Measurements from ENCODE around the gene ALG11. TPM values are rescaled to one million over a fixed set of nuclear protein-coding genes. Genes with fewer than 3 reads are reported as not detected.

The ALG11 gene
- total RNA-seq, 4 donors from 2014 or later, result 9.0 to 30.6 (median 28.8) TPM

GRCh38 chr13:52034616-52035226, 22.5 kb downstream of the ALG11 start:
- in situ Hi-C loops (cut with MboI; ENCODE audit: low pct_ligation_motif_present in 1 of 4, low pct_unique_long_range_greater_than_20kb in 1 of 4, low sequenced_read_pairs in 3 of 4), result loop anchor here in 1 of 4 donors (25.0 kb wide), 1 partner anchor 403 kb away; no protein-coding TSS in a partner anchor
- Histone ChIP-seq H3K27me3 (no peaks in the 10 kb centered on the region), H3K27ac (no peak overlapping the region), H3K36me3 (no peaks in the 10 kb centered on the region), H3K9me3 (no peaks in the 10 kb centered on the region), H3K4me1 (peaks cover 0 to 3% (median 0%) of the 10 kb centered on the region in 4 donors), H3K4me3 (no peak overlapping the region)
- 85 to 100% methylated on average over 1 to 5 of the region's 5 CpGs for WGBS, 2 donors (ENCODE audit: low coverage in 1 of 2)
- intact Hi-C loops (cut with DNase I; ENCODE audit: low total_unique reads), result no loop called here
- TF ChIP-seq POLR2A (IDR thresholded peaks at IDR 0.05) (no peak), EP300 (IDR thresholded peaks at IDR 0.05; ENCODE audit: low read depth) (no peak)
- no peak for DNase-seq

GRCh38 chr13:52036037-52036436, 23.8 kb downstream of the ALG11 start:
- no peak for TF ChIP-seq POLR2A (IDR thresholded peaks at IDR 0.05)
- no peak for TF ChIP-seq EP300 (IDR thresholded peaks at IDR 0.05; ENCODE audit: low read depth)
- no peak for TF ChIP-seq POLR2AphosphoS5 (IDR thresholded peaks at IDR 0.05)
- TF ChIP-seq CTCF (IDR thresholded peaks at IDR 0.05), result no peak
- intact Hi-C loops (cut with DNase I; ENCODE audit: low total_unique reads), result no loop called here
- no peaks in the 10 kb centered on the region for H3K9me3 ChIP-seq
- in situ Hi-C loops (cut with MboI; ENCODE audit: low pct_ligation_motif_present in 1 of 4, low pct_unique_long_range_greater_than_20kb in 1 of 4, low sequenced_read_pairs in 3 of 4), result loop anchor here in 1 of 4 donors (25.0 kb wide), 1 partner anchor 401 kb away; no protein-coding TSS in a partner anchor
- no peaks in the 10 kb centered on the region for H3K27me3 ChIP-seq
- no peak overlapping the region for H3K27ac ChIP-seq
- no peak overlapping the region for H3K4me3 ChIP-seq
- 71 to 92% methylated on average over 1 of the region's 1 CpG for WGBS, 2 donors (ENCODE audit: low coverage in 1 of 2)
- H3K4me1 ChIP-seq, result peaks cover 0 to 3% (median 0%) of the 10 kb centered on the region in 4 donors
- no peaks in the 10 kb centered on the region for H3K36me3 ChIP-seq
- no peak for DNase-seq

GRCh38 chr13:52043675-52044074, 31.5 kb downstream of the ALG11 start:
- WGBS, 2 donors (ENCODE audit: low coverage in 1 of 2), result 97% methylated on average over 3 of the region's 3 CpGs; no CpG with 5 or more reads in 1 of the 2 donors
- Histone ChIP-seq H3K4me1 (no peaks in the 10 kb centered on the region), H3K9me3 (no peaks in the 10 kb centered on the region), H3K4me3 (no peak overlapping the region), H3K36me3 (peaks cover 0 to 3% (median 0%) of the 10 kb centered on the region in 4 donors), H3K27me3 (no peaks in the 10 kb centered on the region), H3K27ac (no peak overlapping the region)
- intact Hi-C loops (cut with DNase I; ENCODE audit: low total_unique reads) (no loop called here), in situ Hi-C loops (cut with MboI; ENCODE audit: low pct_ligation_motif_present in 1 of 4, low pct_unique_long_range_greater_than_20kb in 1 of 4, low sequenced_read_pairs in 3 of 4) (loop anchor here in 1 of 4 donors (25.0 kb wide), 1 partner anchor 394 kb away; no protein-coding TSS in a partner anchor)
- no peak for TF ChIP-seq POLR2AphosphoS5 (IDR thresholded peaks at IDR 0.05)
- TF ChIP-seq CTCF (IDR thresholded peaks at IDR 0.05), result no peak
- no peak for TF ChIP-seq POLR2A (IDR thresholded peaks at IDR 0.05)
- no peak for TF ChIP-seq EP300 (IDR thresholded peaks at IDR 0.05; ENCODE audit: low read depth)
- no peak for DNase-seq

GRCh38 chr13:52047463-52047862, 35.3 kb downstream of the ALG11 start:
- 80 to 100% methylated on average over 1 to 3 of the region's 3 CpGs for WGBS, 2 donors (ENCODE audit: low coverage in 1 of 2)
- Histone ChIP-seq H3K4me1 (no peaks in the 10 kb centered on the region), H3K27me3 (no peaks in the 10 kb centered on the region)

More at GRCh38 chr13:52047463-52047862, 35.3 kb downstream of the ALG11 start:
- no peak for TF ChIP-seq EP300 (IDR thresholded peaks at IDR 0.05; ENCODE audit: low read depth)
- no peak for TF ChIP-seq POLR2AphosphoS5 (IDR thresholded peaks at IDR 0.05)
- no peak for TF ChIP-seq POLR2A (IDR thresholded peaks at IDR 0.05)
- no peak for TF ChIP-seq CTCF (IDR thresholded peaks at IDR 0.05)
- Histone ChIP-seq H3K27ac (no peak overlapping the region), H3K4me3 (no peak overlapping the region), H3K36me3 (no peaks in the 10 kb centered on the region), H3K9me3 (no peaks in the 10 kb centered on the region)
- no peak for DNase-seq
- intact Hi-C loops (cut with DNase I; ENCODE audit: low total_unique reads) (no loop called here), in situ Hi-C loops (cut with MboI; ENCODE audit: low pct_ligation_motif_present in 1 of 4, low pct_unique_long_range_greater_than_20kb in 1 of 4, low sequenced_read_pairs in 3 of 4) (loop anchor here in 1 of 4 donors (25.0 kb wide), 1 partner anchor 390 kb away; no protein-coding TSS in a partner anchor)

Data from transverse colon (tissue), 4 donors.